CD4-positive, alpha-beta T cell treated with Interleukin-17A for 4 hours (primary cell): Measurements from ENCODE around the gene ICAM2.
"Not testable (repeated sequence)": the region's sequence is repeated elsewhere in the genome, so short reads cannot be mapped to it uniquely, and the experiment has no call there.

Experiments
- DNase-seq: peaks from one replicate; pipeline ENCODE4 v3.0.0-alpha.2; 2020; ENCODE audit warnings: mixed read lengths

Gene ICAM2

DNA sequence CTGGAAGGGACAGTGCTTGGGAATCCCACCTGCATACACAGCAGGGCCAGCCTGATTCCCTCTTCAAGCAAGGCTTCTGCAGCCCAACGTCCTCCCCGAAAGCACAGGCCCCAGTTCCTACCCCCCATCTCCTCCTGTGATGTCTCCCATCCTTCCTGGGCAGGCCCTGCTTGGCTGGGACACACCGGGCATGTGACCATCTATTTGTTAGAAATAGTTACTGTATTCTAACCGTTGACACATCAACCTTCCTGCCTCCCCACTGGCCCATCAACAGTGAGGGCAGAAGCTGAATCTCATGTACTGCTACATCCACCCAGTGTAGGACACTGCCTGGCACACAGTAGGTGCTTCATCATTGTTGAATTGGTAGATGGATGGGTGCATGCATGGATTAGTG is 11.6 kb downstream of the ICAM2 start:
- no peak for DNase-seq

DNA sequence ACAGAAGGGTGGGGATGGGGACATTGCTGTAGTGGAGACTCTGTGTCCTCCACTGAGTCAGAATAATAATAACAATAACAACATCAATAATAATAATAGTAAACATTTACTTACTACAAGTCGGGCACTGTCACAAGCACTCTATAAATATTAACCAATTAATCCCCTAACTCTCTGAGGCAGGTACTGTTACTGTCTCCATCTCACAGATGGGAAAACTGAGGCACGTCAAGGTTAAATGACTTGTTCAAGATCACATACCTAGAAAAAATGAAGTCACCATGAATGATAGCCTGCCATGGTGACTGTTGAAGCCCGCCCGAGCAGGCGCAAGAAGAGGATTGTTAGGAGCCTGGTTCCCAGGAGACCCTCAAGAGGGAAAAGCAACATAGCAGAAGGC is 12.1 kb downstream of the ICAM2 start:
- no peak for DNase-seq

DNA sequence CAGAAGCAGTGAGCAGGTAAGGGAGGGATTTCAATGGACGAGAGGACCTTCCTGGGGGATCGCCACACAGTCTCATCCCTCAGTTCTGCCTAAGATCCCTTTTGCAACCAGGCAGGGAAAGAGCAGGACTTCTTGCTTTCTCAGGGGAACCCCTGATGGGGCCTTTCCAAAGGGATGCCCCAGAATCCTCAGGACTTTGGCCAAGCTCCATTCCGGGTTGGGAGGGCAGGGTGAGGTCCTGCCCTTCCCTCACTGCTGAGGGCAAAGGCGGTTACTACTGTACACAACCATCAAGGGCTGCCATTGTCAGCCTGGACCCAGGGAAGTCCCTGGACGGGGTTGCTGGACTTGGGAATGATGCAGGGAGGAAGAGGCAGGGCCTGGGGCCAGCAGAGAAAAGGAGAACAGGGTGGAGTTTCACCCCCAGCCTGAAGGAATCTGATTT is 12.6 kb downstream of the ICAM2 start:
- DNase-seq, result no peak

DNA sequence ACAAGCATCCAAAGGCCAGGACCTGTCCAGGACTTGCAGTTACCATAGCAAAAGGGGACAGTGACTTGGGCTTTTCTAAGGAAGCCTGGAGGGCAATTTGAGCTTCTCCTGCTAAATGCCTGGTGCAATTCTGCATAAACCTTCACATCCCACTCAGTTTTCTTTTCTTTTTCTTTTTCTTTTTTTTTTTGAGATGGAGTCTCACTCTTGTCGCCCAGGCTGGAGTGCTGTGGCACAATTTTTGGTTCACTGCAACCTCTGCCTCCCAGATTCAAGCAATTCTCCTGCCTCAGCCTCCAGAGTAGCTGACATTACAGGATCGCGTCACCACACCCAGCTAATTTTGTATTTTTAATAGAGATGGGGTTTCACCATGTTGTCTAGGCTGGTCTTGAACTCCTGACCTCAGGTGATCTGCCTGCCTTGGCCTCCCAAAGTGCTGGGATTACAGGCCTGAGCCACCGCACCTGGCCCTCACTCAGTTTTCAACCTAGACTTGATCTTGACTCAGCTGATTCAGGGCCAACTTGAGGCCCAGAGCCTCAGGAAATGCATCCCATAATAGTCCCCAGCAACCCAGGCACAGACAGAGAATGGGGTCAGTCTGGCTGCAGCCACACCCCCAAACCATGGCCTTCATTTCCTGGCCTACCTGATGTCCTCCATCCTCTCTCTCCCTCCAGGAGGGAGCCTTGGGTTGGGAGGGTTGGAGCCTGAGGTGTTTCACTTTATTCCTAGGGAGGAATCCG is 13.2 kb downstream of the ICAM2 start:
- DNase-seq, result not testable (repeated sequence)

DNA sequence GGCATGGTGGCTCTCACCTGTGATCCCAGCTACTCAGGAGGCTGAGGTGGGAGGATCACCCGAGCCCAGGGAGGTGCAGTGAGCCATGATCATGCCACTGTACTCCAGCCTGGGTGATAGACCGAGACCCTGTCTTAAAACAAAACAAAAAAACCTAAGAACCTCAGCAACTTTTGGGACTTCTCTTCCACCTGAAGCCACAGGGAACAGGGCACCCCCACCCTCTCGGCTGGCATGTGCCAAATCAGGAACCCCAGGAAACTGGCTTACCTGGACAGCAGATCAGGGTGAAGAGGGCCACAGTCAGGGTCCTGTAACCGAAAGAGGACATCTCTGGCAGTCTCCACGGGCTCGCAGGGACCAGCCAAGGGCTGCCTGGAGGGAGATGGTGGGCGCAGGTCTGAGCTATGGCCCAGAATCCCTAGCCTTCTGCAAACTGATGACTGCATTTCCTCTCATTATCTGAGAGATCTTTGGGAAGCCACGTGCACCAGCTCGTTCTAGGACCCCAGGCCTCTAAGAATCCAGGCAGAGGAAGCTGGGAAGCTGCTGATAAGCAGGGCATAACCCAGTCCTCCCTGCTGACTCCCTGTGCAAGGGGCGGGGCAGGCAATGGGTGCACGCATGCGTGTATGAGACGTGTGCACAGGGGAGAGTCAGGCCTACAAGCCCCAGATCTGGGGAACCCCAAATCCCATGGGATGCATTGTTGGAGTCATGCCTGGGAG is 13.9 kb downstream of the ICAM2 start:
- DNase-seq, result no peak

DNA sequence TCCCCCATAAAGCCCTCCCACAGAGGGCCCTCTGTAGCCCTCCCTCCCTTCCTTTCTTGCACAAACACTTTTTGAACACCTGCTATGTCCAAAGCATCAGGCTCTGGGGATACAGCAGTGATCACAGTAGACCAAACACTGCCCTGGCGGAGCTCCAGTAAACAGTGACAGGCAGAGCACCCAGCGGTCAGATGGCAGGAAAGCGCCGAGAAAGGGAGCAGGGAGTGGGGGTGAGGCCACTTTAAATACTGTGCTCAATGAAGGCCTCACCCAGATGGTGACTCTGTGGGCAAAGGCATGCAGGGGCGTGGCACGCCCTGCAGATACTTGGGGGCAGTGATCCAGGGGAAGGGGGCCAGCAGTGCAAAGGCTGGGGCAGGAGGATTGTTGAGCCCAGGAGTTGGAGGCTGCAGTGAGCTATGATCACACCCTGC is 14.7 kb downstream of the ICAM2 start:
- DNase-seq, result no peak

DNA sequence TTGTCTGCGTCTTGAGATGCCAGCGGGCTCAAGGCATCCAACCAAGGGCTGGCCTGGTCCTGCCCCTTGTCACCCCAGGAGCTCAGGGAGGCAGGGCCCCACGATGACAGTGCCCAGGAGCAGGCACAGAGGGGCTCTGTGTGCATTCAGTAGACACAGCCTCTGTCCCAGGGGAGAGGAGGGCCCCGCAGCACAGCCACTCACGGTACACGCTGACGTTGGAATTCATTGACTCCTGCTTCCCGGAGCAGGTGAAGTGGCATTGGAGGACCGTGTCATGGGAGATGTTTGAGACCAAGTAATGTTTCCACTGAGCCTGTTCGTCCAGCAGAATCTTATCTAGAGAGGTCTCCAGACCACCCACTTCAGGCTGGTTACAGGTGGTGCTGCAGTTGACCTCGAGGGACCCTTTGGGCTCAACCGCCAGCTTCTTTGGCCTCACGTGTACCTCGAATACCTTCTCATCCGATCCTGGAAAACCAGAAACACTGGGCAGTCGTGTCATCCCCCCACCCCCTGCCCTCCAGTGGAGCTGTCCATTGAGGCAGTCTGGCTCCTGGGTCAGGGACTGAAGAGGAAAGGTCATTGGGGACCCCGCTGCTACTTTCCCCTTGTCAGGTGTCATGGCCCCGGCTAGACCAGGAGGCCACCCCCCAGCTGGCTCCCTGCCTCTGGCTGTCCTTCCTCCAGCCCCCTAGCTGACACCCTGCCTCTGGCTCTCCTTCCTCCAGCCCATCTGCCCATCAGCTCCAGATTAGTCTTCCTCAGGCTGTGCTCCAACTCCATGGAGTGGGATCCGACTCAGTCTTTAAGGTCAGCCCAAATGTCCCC is 15.3 kb downstream of the ICAM2 start:
- no peak for DNase-seq

DNA sequence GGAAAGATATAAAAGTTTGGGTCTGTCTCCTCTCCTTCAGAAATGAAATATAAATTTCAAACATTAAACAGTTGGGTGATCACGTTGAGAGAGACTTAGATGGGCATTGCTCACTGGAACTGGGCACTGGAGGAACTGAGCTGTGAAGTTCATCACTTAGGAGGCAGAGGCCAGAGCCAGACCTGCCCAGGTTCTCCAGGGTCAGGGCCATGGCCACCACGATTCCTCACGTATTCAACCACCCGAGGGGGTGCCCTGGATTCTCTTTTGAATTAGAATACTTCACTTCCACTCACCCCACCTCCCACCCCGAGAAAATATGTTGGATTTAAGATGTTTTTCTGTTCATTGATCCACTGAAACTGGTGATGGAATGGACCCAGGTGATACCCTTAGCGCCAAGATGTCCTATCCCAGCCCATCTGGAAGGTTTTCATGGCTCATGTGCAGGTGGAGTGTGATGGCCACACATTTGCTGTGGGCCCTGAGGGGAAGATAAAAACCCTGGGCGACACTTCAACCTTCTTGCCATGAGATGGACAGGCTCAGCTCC is 16.1 kb downstream of the ICAM2 start:
- DNase-seq, result no peak

DNA sequence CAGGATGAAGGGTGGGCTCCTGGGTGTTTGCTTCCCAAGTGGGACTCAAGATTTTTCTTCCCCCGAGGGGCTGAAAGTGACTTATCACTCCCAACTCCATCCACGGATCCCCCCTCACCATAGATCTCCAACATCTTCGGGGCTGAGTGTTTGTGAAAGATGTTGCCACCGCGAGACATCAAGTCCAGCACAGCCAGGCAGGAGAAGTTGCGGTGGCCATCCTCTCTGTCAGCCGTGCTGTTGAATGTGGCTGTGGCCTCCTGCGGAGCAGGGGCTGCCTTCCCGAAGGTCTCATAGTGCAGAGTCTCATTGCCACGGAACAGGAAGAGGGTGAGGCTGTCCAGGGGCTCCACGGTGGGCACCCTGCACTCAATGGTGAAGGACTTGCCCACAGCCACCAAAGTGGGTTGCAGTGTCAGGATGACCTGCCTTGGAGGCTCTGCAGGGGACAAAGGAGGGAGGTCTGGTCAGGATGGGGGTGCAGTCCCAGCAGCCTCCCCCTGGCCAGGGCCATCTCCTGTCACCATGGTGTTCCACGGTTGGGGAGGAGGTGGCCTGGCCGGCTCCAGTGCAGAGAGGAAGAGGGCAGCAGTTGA is 16.8 kb downstream of the ICAM2 start:
- no peak for DNase-seq

DNA sequence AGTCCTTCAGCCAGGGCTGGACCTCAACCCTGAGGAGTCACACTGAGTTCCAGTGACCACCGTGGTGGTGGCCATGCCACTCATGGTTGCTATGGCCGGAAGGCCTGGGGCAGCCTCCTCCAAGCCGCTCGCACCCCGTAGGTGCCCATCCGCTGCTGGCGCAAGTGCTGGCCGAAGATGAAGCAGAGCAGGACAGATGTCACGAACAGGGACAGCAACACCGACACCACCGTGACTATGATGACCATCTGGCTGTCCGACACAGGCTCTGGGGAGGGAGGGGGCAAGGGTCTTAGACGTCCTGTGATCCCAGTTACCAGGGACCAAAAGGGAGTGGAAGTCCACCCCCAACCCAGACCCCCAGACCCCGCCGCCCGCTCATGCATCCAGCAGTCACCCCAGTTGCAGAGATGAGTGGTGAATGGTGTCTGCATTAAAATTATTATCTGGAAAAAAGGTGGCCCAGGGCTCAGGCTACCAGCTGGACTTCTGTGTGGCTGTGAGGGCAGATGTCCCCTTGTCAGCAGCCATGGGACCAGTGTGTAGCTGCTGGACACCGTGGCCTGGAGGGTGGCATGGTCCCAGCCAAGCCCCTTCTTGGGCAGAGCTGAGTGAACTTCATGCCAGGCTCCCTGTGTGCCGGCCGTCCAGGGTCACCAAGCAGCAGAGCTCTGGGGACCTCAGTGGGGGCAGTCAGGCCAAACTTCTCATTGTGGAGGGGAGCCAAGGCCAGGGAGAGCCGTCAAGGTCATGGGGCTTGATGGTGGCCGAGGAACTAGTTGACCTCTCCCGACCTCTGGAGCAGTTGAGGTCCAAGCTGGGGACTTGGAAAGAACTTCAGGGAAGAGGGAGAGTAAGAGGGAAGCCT is 17.5 kb downstream of the ICAM2 start:
- no peak for DNase-seq

DNA sequence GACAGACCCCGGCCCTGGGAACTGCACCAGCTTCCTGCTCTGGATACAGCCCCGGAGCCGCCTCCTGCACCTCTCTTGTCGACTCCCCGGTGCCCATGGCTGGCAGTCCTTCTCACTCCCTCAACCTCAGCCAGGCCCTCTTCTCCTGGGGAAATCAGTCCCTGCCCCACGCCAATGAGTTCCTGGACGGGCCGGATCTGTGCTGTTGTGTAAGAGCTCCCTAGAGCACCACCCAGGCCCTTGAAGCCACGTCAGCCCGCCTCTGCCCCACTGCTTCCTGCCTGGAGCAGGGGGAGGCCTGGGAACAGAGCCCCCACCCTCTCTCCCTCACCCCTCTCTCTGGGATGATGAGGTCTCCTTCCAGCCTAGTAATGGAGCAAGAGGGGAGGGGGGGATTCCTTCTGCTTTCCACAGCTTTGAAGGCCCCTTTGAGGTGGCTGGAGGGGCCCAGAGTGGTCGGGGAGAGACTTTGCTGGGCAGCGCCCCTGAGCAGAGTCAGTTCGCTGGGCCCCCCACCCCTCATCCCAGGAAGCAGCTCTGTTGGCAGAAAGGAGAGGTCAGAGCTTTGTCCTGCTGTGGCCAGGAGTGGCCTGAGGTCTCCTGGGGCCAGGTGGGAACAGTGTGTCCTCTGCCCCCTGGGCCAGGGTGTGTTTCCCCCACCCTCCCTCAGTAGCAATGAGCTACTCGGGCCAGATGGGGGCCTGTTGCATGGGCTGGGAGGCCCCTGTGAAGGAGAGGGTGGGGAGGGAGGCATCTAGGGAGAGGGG is 18.5 kb downstream of the ICAM2 start:
- no peak for DNase-seq

DNA sequence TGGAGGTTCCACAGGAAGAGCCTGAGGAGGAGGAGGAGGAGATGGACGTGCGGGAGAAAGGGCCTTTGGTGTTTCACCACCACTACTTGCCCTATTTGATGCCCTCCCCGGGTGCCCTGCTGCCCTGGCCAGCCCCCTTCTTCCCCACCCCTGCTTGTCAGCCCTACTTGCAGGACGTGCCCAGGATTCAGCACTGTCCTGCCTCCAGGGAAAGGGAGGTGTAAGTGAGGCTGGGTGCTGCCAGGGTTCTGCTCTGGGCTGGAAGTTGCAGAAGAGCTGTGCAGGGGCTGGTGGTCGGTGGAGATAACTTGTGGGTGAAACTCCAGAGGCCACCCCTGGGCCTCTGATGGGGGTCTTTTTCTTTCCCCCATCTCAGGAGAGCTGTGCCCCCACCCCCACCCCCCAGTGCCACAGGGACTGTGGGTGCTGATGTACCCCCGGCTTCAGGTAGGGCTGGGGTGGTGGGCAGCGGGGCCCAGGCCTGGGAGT is 19.3 kb downstream of the ICAM2 start:
- no peak for DNase-seq

DNA sequence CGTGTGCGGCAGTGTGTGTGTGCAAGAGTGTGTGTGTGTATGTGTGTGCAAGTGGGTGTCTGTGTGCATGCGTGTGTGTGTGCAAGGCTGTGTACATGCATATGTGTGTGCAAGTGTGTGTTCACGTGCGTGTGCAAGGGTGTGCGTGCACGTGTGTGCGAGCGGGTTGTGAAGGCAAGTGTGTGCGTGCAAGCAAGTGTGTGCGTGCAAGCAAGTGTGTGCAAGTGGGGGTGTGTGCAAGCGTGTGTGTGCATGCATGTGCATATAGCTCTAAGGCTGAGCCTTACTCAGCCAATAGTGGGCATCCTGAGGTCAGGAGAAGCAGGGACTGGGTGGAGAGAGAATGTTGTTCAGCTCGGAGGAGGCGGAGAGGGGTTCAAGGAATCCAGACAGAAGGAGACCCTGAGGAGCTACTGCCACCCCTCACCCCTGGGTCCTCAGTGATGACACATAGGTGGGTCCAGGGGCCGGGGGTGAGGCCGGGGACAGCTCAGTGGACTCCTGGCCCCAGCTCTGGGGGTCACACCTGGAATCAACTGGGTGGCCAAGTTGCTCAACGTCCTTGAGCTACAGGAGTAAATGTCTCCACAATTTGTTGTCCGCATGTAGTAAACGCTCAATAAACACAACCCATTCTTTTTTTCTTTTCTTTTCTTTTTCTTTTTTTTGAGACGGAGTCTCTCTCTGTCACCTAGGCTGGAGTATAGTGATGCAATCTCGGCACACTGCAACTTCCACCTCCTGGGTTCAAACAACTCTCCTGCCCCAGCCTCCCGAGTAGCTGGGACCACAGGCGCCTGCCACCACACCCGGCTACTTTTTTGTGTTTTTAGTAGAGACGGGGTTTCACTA is 20.5 kb downstream of the ICAM2 start:
- no peak for DNase-seq

DNA sequence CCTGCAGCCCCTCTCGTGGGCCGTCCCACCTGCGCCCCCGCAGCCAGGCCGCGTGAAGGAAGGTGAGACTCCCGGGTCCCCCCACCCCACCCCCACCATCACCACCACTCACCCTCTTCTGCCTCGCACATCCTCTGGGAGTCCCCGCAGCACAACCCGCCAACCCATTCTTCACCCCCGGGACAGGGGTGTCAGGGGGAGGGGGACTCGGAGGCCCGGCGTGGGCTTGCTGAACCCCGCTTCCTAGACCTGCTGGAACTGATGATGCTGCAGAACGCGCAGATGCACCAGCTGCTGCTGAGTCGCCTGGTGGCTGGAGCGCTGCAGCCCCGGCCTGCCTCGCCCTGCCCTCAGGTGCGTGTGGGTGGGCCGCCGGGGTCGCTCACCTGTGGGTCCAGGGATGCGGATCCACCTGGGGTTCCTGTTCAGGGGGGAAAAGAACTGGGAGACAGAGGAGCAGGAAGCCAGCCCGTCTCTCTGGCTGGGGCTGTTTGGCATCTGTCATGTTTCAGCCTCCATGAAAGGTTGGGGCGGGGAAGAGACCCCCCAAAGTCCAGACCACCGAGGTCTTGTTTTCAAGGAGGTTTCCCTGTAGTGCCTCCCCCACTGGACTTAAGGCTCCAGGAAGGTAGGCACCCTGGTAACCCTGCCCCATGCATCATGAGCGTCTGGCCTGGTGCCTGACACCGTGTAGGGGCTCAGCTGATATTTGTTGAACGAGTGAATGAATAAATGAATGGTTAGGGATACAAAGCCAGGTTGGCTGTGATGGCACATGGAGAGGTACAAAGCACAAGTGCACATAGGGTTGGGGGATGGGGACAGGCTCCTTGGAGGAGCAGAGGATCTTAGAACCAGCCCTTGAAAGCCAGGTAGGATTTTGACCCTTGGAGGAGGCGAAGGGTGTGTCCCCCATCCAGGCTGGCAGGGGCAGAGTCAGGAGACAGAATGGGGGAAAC is 21.4 kb downstream of the ICAM2 start:
- DNase-seq, result peak; percentile 39

DNA sequence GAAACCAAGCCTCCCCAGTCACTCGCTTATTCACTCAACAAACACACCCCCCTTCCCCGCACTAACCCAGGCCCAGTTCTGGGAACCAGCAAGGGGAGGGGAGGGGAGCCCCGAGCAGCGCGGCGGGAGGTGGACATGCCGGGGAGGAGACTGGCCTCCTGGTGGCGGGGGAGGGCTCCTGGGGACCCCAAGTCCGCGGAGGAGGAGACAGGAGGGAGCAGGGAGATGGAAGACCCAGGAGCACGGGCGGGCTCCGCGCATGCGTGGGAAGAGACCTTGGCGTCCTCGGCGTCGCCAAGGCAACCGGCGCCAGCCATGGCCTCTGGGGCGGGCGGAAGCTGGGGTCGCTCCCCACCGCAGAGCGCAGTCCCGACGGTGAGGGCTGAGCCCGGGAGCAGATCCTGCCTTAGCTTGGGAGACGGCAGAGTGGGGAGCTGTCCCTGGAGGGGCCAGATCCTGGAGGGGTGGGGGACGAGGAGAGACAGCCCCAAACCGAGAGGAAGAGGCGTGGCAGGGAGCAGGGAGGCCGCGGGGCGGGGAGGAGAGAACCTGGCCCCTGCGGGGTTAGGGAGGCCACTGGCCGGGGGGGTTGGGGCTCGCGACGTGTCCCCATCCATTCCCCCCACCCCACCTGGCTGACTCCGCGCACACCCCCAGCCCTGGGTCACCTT is 22.2 kb downstream of the ICAM2 start, which contains the start of gene PRR29:
TSS of gene PRR29 (plus strand) at position 302 of the 671 bp plus-strand sequence. CDS start at position 316, 14 bp downstream.
- DNase-seq, result peak; percentile 82

DNA sequence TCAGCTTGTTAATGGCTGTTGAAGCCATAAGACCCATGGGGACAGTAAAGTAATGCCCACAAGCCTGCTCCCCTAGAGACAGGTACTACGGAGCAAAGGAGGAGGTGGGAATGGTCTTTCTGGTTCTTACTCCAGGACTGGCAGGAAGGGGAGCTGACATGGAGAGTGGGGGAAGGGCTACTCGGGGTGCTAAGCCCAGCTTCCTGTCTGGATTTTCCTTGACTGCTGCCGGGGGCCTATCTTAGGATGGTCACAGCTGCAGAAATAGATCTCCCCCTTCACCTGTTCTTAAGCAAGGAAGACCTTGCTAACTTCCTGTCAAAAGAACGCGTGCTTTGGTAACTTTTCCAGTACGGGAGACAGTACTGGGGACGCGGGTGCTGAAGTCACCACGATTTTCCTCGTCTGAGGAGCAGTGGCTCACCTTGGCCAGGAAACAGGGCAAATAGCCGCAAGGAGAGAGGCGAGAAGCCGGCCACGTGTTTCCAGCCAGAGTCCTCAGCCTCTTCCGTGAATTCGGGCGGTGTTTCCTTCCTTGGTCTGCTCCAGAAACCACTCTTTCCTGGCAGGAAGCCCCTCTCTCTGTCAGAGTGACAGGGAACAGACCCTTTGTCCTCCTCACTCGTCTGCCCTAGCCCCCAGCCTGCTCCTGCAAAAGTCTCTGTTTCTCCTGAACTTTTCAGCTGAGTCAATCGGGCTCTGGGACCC is 22.9 kb downstream of the ICAM2 start:
- DNase-seq, result no peak
